Activated CD4-positive, CD25-positive, alpha-beta regulatory T cell treated with anti-CD3 and anti-CD28 coated beads, Interleukin-2, amount 50 U/mL, for 24 hours (primary cell): ENCODE results near the gene MUTYH.
"Not testable (repeated sequence)": the region's sequence is repeated elsewhere in the genome, so short reads cannot be mapped to it uniquely, and the experiment has no call there.

ENCODE experiments used
- ATAC-seq, 2 donors: fragments of 150-1000 bp; cut with Tn5 transposase; one replicate each; pipeline ENCODE4 v1.10.0; 2021; ENCODE audit warnings: mild to moderate bottlenecking in 1 of 2, moderate library complexity in 1 of 2

Gene MUTYH

DNA sequence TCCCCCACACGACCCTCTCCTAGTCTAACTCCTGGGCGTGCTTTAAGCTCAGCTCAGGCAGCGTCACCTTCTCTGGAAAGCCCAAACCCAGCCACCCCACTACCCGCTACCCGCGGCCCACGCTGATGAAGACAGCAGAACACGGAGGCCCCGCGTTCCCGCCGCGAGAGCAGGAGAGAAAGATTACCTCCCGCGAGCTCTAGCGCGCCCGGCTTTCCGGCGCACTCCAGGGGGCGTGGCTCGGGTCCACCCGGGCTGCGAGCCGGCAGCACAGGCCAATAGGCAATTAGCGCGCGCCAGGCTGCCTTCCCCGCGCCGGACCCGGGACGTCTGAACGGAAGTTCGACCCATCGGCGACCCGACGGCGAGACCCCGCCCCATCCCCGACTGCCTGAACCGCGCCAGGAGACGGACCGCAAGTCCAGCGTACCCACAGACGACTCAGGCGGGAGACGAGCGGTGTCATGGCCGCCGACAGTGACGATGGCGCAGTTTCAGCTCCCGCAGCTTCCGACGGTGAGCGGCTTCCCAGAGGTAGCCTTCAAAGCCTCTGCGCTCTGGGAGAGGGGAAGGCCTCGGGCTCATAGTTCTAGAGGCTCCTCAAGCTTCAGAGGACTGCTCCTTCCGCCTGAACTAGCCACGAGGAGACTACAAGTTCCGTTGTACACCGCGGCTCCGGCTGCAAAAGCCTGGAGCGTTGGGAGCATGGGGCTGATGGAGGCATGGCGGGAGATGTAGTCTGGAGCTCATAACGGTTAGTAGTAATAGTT lies at the start of gene MUTYH, which contains the start of gene TOE1:
Gene MUTYH (minus strand): TSS at position 652 of the 770 bp plus-strand sequence. CDS start 5,935 bp downstream, outside the sequence.
Gene TOE1 (plus strand): TSS at position 382 of the 770 bp plus-strand sequence. CDS start 83 bp downstream, at position 465.
- peak; percentile 86 to 87 for ATAC-seq

- ATAC-seq: no peak
Measured at GRCh38 chr1:45386219-45386618, 46.0 kb upstream of the MUTYH start.

DNA sequence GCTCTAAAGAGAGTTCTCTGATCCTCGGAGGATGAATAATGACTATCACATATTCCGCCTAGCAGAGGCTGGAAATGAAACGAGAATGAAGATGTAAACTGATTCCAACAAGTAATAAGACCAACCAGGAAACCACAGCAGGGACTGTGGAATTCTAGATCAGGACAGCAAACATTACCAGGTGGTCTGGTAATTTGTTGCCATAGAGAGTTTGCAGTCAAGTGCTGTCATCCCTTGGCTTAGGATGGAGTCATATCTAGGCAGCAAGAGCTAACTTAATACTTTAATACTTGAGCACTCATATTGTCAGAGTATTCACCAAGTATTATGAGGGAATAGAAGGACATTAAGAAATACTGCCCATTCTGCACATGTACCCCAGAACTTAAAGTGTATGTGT lies 45.1 kb upstream of the MUTYH start:
- ATAC-seq: no peak

GRCh38 chr1:45384213-45384612 lies 44.0 kb upstream of the MUTYH start:
- ATAC-seq: not testable (repeated sequence)

- no peak for ATAC-seq
Measured at GRCh38 chr1:45383191-45383590, 43.0 kb upstream of the MUTYH start.

DNA sequence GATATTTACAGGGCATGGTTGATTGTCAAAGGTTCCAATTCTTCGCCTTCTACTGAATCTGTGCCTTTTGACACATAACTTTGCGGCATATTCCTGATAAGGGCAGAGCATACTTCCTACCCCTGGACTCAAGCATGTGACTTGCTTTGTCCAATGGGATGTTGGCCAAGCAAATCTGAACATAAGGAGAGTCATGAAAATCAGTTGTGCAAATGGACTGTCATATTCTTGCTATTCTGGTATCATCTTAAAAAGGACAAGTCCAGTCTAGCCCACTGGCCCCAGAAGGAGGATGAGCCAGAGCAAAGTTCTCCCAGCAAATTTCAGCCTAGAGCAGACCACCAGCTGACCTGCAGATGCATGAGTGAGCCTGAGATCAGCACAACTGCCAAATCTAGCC lies 41.0 kb upstream of the MUTYH start:
- ATAC-seq: no peak

DNA sequence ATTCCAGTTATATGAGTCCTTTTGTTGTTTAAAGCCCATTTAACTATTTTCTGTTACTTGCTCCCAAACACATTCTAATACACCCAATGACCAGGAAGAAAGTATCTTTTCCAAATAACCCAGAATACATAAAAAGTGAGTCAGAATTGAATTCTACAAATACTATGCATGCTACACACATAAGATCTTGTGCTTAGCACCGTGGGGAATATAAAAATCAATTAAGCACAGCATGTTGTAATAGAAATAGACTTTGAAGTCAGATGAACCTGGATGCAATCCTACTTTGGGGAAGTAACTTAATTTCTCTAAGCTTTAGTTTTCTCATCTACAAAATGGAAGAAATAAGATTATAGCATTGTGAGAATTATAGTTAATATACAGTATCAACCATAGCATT lies 40.5 kb upstream of the MUTYH start:
- ATAC-seq: no peak

DNA sequence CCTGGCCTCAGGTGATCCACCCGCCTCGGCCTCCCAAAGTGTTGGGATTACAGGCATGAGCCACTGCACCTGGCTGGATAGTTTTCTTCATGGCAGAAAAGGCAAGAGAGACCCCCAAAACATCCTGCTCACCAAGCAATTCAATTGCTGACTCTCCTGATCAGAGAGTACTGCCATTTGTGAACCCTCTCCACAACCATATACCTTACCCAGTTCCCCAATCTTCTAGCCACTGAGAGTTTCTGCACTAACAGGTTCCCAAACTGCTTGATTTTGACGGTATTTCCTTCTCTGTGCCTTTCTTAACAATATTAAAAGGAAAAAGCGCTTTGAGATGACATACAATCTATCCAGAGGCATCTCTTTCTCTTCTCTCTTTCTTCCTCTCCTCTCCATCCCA lies 39.9 kb upstream of the MUTYH start:
- ATAC-seq: no peak

- ATAC-seq: no peak
Measured at GRCh38 chr1:45379524-45379923, 39.3 kb upstream of the MUTYH start.

DNA sequence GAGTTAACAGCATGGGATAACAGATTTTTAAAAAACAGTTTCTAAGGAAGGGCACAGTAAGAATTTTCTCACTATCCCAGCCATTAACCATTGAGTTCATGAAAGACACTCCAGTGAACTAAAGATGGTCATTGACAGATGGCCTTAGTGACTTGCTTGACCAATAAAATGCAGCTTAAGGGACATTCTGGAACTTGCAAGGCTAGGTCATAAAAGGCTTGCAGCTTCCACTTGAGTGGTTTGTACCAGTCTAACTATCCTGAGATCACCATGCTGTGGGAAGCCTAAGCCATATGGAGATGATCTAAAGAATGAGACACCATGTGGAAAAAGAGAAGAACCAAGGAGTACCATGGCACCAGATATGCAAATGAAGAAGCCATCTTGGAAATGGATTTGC lies 37.9 kb upstream of the MUTYH start:
- ATAC-seq: no peak

- ATAC-seq: no peak
Measured at GRCh38 chr1:45375104-45376090, 35.2 kb upstream of the MUTYH start.

GRCh38 chr1:45373573-45373972 lies 33.3 kb upstream of the MUTYH start:
- ATAC-seq: no peak

- no peak for ATAC-seq
Measured at GRCh38 chr1:45370575-45370974, 30.3 kb upstream of the MUTYH start.

GRCh38 chr1:45365051-45365450 lies 24.8 kb upstream of the MUTYH start:
- no peak for ATAC-seq

- no peak for ATAC-seq
Measured at GRCh38 chr1:45364294-45364693, 24.1 kb upstream of the MUTYH start.

GRCh38 chr1:45360981-45361380 lies 20.7 kb upstream of the MUTYH start:
- ATAC-seq: not testable (repeated sequence)

GRCh38 chr1:45359882-45360513 lies 19.8 kb upstream of the MUTYH start:
- ATAC-seq: peak in 1 of 2 donors; percentile 65

DNA sequence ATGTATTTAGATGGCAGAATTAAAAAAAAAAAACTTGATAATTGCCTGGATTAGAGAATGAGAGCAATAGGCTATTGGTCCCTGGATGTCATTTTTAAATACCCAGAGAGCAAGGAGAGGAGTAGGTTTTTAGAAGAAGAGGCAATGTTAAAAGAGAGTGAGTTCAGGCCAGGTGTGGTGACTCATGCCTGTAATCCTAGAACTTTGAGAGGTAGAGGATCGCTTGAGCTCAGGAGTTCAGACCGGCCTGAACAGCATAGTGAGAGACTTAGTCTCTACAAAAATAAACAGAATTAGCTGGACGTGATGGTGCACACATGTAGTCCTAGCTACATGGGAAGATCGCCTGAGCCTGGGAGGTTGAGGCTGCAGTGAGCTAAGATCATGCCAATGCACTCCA lies 15.9 kb upstream of the MUTYH start:
- ATAC-seq: no peak

- no peak for ATAC-seq
Measured at GRCh38 chr1:45355683-45356082, 15.4 kb upstream of the MUTYH start.

GRCh38 chr1:45354838-45355237 lies 14.6 kb upstream of the MUTYH start:
- ATAC-seq: no peak

DNA sequence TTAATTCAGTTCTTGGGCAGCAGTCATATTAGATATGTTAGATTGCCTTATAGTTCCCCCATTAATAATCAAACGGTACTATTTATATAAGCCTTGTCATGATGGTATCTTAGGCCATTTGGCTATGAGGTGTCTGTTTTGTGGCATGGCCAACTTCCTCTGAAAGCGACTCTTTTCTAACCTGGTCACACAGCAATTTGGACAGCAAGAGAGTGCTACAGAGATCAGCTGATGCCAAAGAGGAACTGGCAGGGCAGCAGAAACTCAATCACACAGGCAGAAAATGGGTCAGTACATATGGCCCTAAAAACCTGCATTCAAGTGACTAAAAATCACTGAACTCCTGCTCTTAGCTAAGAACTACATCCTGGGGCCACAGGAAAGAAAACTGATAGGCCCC lies 13.4 kb upstream of the MUTYH start:
- ATAC-seq: no peak

DNA sequence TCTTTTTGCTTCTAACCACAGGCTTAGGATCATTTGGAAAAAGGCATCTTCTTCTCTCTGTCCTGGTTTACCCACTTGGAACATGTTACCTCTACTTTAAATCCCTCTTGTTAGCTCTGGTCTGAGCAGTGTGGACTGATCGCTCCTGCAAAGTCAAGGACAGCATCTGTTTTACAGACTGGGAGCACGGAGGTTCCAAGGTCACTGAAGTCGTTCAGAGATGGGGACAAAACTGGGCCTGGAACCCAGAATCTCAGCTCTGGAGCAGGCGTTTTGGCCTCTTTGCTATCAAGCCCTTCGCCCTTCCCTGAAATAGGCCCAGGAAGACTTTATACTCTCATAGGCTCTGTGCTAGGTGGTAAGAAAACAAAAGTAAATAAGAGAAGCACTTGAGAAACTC lies 11.3 kb upstream of the MUTYH start:
- ATAC-seq: no peak
